NT2/D1 (cell line): Measurements from ENCODE around the gene TECTA.

Experiments
- SUZ12 ChIP-seq: IDR thresholded peaks from 2 replicates; pipeline ENCODE4 v1.6.1; 2011; ENCODE audit not compliant: insufficient read length, insufficient read depth; ENCODE audit errors: extremely low read depth
- YY1 ChIP-seq: IDR thresholded peaks from 2 replicates; pipeline ENCODE4 v1.6.1; 2011; ENCODE audit not compliant: insufficient read length, insufficient read depth
- ZNF274 ChIP-seq: IDR thresholded peaks from 2 replicates; pipeline ENCODE4 v1.6.1; 2011; ENCODE audit warnings: mild to moderate bottlenecking, low read depth, low read length

- TF ChIP-seq YY1 (no peak), ZNF274 (no peak), SUZ12 (no peak)
These were observed 105.8 kb downstream of the TECTA start for GRCh38 chr11:121206810-121207209.
